PFSK-1 (cell line): Measurements from ENCODE around the gene FANCL.

Source experiments
- FOXP2 ChIP-seq: optimal IDR thresholded peaks from 2 replicates; pipeline ENCODE3; 2011; ENCODE audit warnings: borderline replicate concordance, control low read depth, inconsistent platforms; ENCODE audit not compliant: insufficient read depth; ENCODE audit errors: extremely low read length, extremely low read depth
- POLR2AphosphoS5 ChIP-seq: IDR thresholded peaks from 2 replicates; pipeline ENCODE4 v1.6.1; 2012; ENCODE audit warnings: low read depth, mild to moderate bottlenecking, control low read depth, low read length, moderate library complexity
- SIN3A ChIP-seq: IDR thresholded peaks from 2 replicates; pipeline ENCODE4 v1.6.1; 2012; ENCODE audit warnings: mild to moderate bottlenecking, low read length, moderate library complexity, borderline replicate concordance; ENCODE audit not compliant: insufficient read depth
- TAF1 ChIP-seq: IDR thresholded peaks from 2 replicates; pipeline ENCODE4 v1.6.1; 2012; ENCODE audit warnings: low read length, control low read depth, borderline replicate concordance; ENCODE audit not compliant: insufficient read depth
- TF ChIP-seq, protein P1 (sequence below), 2 experiments: IDR thresholded peaks; 2 replicates each; pipeline versions ENCODE4 v1.6.1 to v1.8.0; 2011 to 2012; ENCODE audit warnings: low read depth in 2 of 2, low read length in 2 of 2, control low read depth in 1 of 2, inconsistent platforms in 1 of 2, mild to moderate bottlenecking in 1 of 2, moderate library complexity in 1 of 2; ENCODE audit not compliant: insufficient read depth in 1 of 2

The FANCL gene

DNA sequence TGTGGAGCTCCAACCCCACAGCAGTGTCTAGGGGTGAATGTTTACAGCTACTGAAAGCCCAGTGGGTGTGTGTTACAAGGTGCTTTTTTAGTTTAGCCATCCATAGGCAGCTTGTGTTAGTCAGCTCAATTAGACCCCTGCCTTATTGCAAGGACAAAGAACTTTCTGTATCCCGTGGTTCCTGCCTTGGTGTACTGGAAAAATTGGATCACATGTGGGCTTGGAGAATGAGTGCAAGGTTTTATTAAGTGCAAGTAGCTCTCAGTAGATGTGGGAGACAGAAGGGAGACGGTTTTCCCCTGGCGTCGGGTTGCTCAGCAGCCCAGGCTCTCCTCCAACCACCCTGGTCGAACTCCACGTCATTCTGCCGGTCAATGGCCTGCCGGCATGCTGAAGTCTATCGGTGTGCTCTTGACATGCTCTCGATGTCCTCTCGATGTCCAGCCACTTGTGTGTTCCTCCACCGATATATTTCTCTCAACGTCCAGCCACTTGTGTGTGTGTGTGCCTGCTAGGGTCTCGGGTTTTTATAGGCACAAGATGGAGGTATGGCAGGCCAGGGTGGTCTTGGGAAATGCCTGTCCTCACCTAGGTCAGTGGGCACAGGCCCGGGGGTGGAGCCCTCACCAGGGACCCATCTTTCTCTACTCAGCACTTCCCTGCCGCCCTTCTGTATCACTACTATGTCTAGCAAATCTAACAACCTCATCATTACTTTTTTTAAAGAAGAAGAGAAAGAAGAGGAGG is 13.8 kb downstream of the FANCL start:
- TF ChIP-seq, protein P1, sequence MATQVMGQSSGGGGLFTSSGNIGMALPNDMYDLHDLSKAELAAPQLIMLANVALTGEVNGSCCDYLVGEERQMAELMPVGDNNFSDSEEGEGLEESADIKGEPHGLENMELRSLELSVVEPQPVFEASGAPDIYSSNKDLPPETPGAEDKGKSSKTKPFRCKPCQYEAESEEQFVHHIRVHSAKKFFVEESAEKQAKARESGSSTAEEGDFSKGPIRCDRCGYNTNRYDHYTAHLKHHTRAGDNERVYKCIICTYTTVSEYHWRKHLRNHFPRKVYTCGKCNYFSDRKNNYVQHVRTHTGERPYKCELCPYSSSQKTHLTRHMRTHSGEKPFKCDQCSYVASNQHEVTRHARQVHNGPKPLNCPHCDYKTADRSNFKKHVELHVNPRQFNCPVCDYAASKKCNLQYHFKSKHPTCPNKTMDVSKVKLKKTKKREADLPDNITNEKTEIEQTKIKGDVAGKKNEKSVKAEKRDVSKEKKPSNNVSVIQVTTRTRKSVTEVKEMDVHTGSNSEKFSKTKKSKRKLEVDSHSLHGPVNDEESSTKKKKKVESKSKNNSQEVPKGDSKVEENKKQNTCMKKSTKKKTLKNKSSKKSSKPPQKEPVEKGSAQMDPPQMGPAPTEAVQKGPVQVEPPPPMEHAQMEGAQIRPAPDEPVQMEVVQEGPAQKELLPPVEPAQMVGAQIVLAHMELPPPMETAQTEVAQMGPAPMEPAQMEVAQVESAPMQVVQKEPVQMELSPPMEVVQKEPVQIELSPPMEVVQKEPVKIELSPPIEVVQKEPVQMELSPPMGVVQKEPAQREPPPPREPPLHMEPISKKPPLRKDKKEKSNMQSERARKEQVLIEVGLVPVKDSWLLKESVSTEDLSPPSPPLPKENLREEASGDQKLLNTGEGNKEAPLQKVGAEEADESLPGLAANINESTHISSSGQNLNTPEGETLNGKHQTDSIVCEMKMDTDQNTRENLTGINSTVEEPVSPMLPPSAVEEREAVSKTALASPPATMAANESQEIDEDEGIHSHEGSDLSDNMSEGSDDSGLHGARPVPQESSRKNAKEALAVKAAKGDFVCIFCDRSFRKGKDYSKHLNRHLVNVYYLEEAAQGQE (IDR thresholded peaks at IDR 0.05; ENCODE audit: insufficient read depth in 1 of 2, low read depth in 2 of 2, low read length in 2 of 2) = no peak
- TF ChIP-seq TAF1 (no peak), FOXP2 (no peak), POLR2AphosphoS5 (no peak), SIN3A (no peak)

DNA sequence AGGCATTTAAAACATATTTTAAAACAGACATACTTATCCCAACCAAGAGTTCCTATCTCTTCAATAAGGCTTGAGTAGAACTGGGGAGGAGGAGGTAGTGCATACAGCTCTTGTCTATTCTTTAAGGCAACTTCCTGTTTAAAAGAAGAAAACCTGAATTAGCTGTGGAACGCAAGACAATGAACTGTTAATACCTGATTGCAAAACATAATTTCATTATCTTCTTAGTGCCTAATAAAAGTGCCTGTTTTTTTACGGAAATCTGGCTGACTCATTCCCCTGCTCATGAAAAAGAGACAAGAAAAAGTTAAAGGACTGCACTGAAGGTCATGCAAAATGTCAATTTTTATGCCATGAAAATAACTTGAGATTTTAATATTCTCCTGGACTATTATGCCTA is 19.2 kb downstream of the FANCL start:
- TF ChIP-seq, protein P1 (IDR thresholded peaks at IDR 0.05; ENCODE audit: insufficient read depth in 1 of 2, low read depth in 2 of 2, low read length in 2 of 2) = no peak
- TF ChIP-seq SIN3A (no peak), FOXP2 (no peak), TAF1 (no peak), POLR2AphosphoS5 (no peak)

- TF ChIP-seq, protein P1 (IDR thresholded peaks at IDR 0.05; ENCODE audit: insufficient read depth in 1 of 2, low read depth in 2 of 2, low read length in 2 of 2) = no peak
- TF ChIP-seq FOXP2 (no peak), POLR2AphosphoS5 (no peak), SIN3A (no peak), TAF1 (no peak)
These were observed 25.7 kb downstream of the FANCL start for GRCh38 chr2:58215429-58215828.

DNA sequence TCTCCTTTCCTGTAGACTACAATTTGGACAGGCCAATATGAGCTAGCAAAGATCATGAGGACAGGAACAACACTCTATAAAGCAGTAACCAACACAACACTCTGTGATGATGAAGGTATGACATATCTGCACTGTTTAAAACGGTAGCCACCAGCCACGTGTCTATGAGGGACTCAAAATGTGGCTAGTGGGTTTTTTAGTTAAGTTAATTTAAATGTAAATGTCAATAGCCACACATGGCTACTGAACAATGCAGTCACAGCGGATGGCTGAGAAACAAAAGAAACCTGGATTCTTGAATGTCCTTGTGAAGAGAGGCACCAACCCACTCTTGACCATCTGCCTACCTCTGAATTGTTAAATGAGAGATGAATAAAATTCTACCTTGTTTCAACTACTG is 33.9 kb downstream of the FANCL start:
- TF ChIP-seq SIN3A (no peak), POLR2AphosphoS5 (no peak)

DNA sequence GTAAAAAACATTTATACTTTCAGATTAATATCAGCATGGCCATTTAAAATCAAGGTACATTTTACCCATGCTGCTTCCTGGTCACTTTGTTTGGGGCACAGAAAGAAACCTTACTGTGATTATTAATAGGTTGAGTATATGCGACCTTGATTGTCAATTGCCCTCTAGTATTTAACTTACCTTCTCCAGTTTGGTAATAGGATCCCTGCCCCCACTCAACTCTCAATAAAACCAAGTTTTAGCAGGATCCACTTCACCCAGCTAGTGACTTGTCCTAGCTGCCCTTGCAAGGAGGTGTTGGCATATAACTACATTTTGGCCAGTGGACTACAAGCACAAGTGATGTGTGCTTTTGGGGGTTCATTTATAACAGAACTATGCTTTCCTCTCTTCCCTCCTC is 34.3 kb downstream of the FANCL start:
- TF ChIP-seq TAF1 = no peak
- TF ChIP-seq POLR2AphosphoS5 = no peak
- TF ChIP-seq SIN3A = no peak
- TF ChIP-seq FOXP2 = no peak
- TF ChIP-seq, protein P1 (IDR thresholded peaks at IDR 0.05; ENCODE audit: insufficient read depth in 1 of 2, low read depth in 2 of 2, low read length in 2 of 2) = no peak
